Body of pancreas (tissue), 4 donors: ENCODE measurements around the gene NKX1-2. TPM values are rescaled to one million over a fixed set of nuclear protein-coding genes. Genes with fewer than 3 reads are reported as not detected.

ENCODE experiments used
- ATAC-seq: fragments of 150-250 bp; one replicate; pipeline ENCODE4 v1.9.1; 2016
- DNase-seq, 4 donors: peaks; one replicate each; pipeline ENCODE4 v3.0.0-alpha.2; 2019
- H3K27ac ChIP-seq, 4 donors: fragments of 200-600 bp; sonication (generic); 1 replicate in 3 of 4; 2 replicates in 1 of 4; pipeline versions ENCODE4 v1.5.1 to v1.6.1; 2016 to 2019; ENCODE audit warnings: mild to moderate bottlenecking in 1 of 4, mixed read lengths in 1 of 4, moderate library complexity in 1 of 4
- H3K27me3 ChIP-seq, 2 donors: fragments of 200-600 bp; sonication (generic); one replicate each; pipeline ENCODE4 v1.6.0; 2016; ENCODE audit warnings: mild to moderate bottlenecking in 1 of 2
- H3K36me3 ChIP-seq, 2 donors: fragments of 200-600 bp; sonication (generic); replicated peaks in 1 of 2; 2 replicates each; pipeline ENCODE4 v1.5.1; 2016; ENCODE audit warnings: low read depth in 2 of 2; ENCODE audit not compliant: insufficient read depth in 1 of 2
- H3K4me1 ChIP-seq: fragments of 200-600 bp; sonication (generic); one replicate; pipeline ENCODE4 v1.6.0; 2016
- H3K4me3 ChIP-seq, 2 donors: fragments of 200-600 bp; sonication (generic); 1 replicate in 1 of 2; 2 replicates in 1 of 2; pipeline ENCODE4 v1.5.1; 2016 to 2019
- H3K9me3 ChIP-seq, 3 donors: fragments of 200-600 bp; sonication (generic); 1 replicate in 2 of 3; 2 replicates in 1 of 3; pipeline ENCODE4 v1.5.1; 2016
- CTCF ChIP-seq, 7 experiments: fragments of 450-650 bp in 4 of 7; fragments of 200-600 bp in 3 of 7; sonication (generic) in 3 of 7; IDR thresholded peaks; one replicate each; pipeline ENCODE4 v1.5.1; 2016 to 2019; ENCODE audit warnings: antibody characterized with exemption in 7 of 7
- POLR2A ChIP-seq, 3 donors: fragments of 450-650 bp; IDR thresholded peaks; one replicate each; pipeline ENCODE4 v1.6.1; 2016; ENCODE audit warnings: antibody characterized with exemption in 3 of 3, mild to moderate bottlenecking in 2 of 3
- WGBS, 2 donors: methylation state at CpG; one replicate each; pipeline ENCODE4 v1.1.5; 2017; 5-methylcytosine and 5-hydroxymethylcytosine counted together
- intact Hi-C: fragments of 100-400 bp; cut with DNase I; formaldehyde crosslinking; loops from one replicate; pipeline ENCODE4 v1.15.1; 2023
- total RNA-seq, 2 donors: library from RNA; depleted of rRNA; stranded (reverse); fragments of >200 nt; gene quantifications; one replicate each; pipeline ENCODE4 v1.1.0, GENCODE V29; 2016

Gene NKX1-2
- total RNA-seq, 2 donors from 2014 or later: not detected

GRCh38 chr10:124433461-124433860, 16.4 kb downstream of the NKX1-2 start:
- Histone ChIP-seq H3K4me3 (no peak overlapping the region), H3K36me3 (no peaks in the 10 kb centered on the region), H3K27me3 (no peaks in the 10 kb centered on the region), H3K27ac (no peak overlapping the region), H3K9me3 (no peaks in the 10 kb centered on the region), H3K4me1 (no peaks in the 10 kb centered on the region)
- DNase-seq (no peak), ATAC-seq (no peak)
- WGBS, 2 donors: 63 to 73% methylated on average over 3 of the region's 3 CpGs
- intact Hi-C loops: no loop called here
- TF ChIP-seq CTCF (IDR thresholded peaks at IDR 0.05) (no peak), POLR2A (IDR thresholded peaks at IDR 0.05) (no peak)

- H3K4me3 ChIP-seq: no peak overlapping the region
- DNase-seq (no peak), ATAC-seq (no peak)
- H3K27ac ChIP-seq: no peak overlapping the region
- H3K9me3 ChIP-seq: no peaks in the 10 kb centered on the region
- no peak for TF ChIP-seq POLR2A (IDR thresholded peaks at IDR 0.05)
- no peaks in the 10 kb centered on the region for H3K36me3 ChIP-seq
- peaks cover 0 to 13% of the 10 kb centered on the region in 2 donors for H3K27me3 ChIP-seq
- intact Hi-C loops: no loop called here
- H3K4me1 ChIP-seq: peaks cover 4% of the 10 kb centered on the region
- 79 to 85% methylated on average over 4 of the region's 4 CpGs for whole genome bisulfite sequencing, 2 donors
Observed at GRCh38 chr10:124430077-124430476, 19.8 kb downstream of the NKX1-2 start.

GRCh38 chr10:124429576-124429975, 20.3 kb downstream of the NKX1-2 start:
- intact Hi-C loops: no loop called here
- H3K4me1 ChIP-seq: peaks cover 6% of the 10 kb centered on the region
- H3K27me3 ChIP-seq: peaks cover 0 to 13% of the 10 kb centered on the region in 2 donors
- no peaks in the 10 kb centered on the region for H3K9me3 ChIP-seq
- ATAC-seq (no peak), DNase-seq (no peak)
- no peak overlapping the region for H3K4me3 ChIP-seq
- TF ChIP-seq CTCF (IDR thresholded peaks at IDR 0.05): no peak
- TF ChIP-seq POLR2A (IDR thresholded peaks at IDR 0.05): no peak
- 42 to 43% methylated on average over 5 of the region's 5 CpGs for WGBS, 2 donors
- no peaks in the 10 kb centered on the region for H3K36me3 ChIP-seq
- no peak overlapping the region for H3K27ac ChIP-seq

GRCh38 chr10:124428207-124428777, 21.5 kb downstream of the NKX1-2 start:
- Histone ChIP-seq H3K27ac (no peak overlapping the region), H3K36me3 (no peaks in the 10 kb centered on the region), H3K4me3 (no peak overlapping the region), H3K27me3 (peaks cover 0 to 13% of the 10 kb centered on the region in 2 donors), H3K9me3 (no peaks in the 10 kb centered on the region), H3K4me1 (peaks cover 6% of the 10 kb centered on the region)
- no peak for TF ChIP-seq CTCF (IDR thresholded peaks at IDR 0.05)
- TF ChIP-seq POLR2A (IDR thresholded peaks at IDR 0.05): no peak
- DNase-seq (no peak), ATAC-seq (no peak)
- intact Hi-C loops: no loop called here
- WGBS, 2 donors: 45 to 47% methylated on average over 3 of the region's 3 CpGs

- intact Hi-C loops: no loop called here
- no peak overlapping the region for H3K4me3 ChIP-seq
- H3K36me3 ChIP-seq: no peaks in the 10 kb centered on the region
- no peak overlapping the region for H3K27ac ChIP-seq
- no peak for DNase-seq
- 32 to 43% methylated on average over 4 of the region's 4 CpGs for WGBS, 2 donors
- no peak for TF ChIP-seq CTCF (IDR thresholded peaks at IDR 0.05)
- TF ChIP-seq POLR2A (IDR thresholded peaks at IDR 0.05): no peak
- peaks cover 6% of the 10 kb centered on the region for H3K4me1 ChIP-seq
- ATAC-seq: no peak
- H3K27me3 ChIP-seq: peaks cover 0 to 13% of the 10 kb centered on the region in 2 donors
- H3K9me3 ChIP-seq: no peaks in the 10 kb centered on the region
Observed at GRCh38 chr10:124425227-124425962, 24.4 kb downstream of the NKX1-2 start.
